Cardiac muscle cell (in vitro differentiated cells and primary cell): ENCODE results near the gene BHMT2. TPM values are rescaled to one million over a fixed set of nuclear protein-coding genes. Genes with fewer than 3 reads are reported as not detected.

Experiments used
- DNase-seq, 2 donors: peaks; one replicate each; pipeline versions ENCODE4 v3.0.0 to v3.0.0-alpha.2; 2010 to 2017; ENCODE audit warnings: low read depth in 1 of 2, low spot score in 1 of 2
- H3K27ac ChIP-seq: fragments of 200-600 bp; sonication (generic); 2 replicates; pipeline ENCODE4 v1.5.1; 2016
- H3K27me3 ChIP-seq: fragments of 200-600 bp; sonication (generic); 2 replicates; pipeline ENCODE4 v1.6.0; 2016; ENCODE audit warnings: control low read depth
- H3K36me3 ChIP-seq: fragments of 200-600 bp; sonication (generic); 2 replicates; pipeline ENCODE4 v1.5.1; 2016; ENCODE audit warnings: control low read depth
- H3K4me1 ChIP-seq: fragments of 200-600 bp; sonication (generic); 2 replicates; pipeline ENCODE4 v1.8.1; 2017; ENCODE audit warnings: low read depth, mild to moderate bottlenecking, mixed run types
- H3K4me3 ChIP-seq: fragments of 200-600 bp; sonication (generic); 2 replicates; pipeline ENCODE4 v1.5.1; 2016; ENCODE audit warnings: mild to moderate bottlenecking
- H3K9me3 ChIP-seq: fragments of 200-600 bp; sonication (generic); 2 replicates; pipeline ENCODE4 v1.5.1; 2017; ENCODE audit warnings: low read depth, mild to moderate bottlenecking, control low read depth
- CTCF ChIP-seq: IDR thresholded peaks from 2 replicates; pipeline ENCODE4 v1.5.1; 2012; ENCODE audit warnings: low read depth, mild to moderate bottlenecking, low read length
- polyA plus RNA-seq: library from polyadenylated mRNA; unstranded; fragments of >200 nt; fragmentation: Nextera tagmentation; extraction: Ambion mirVana; gene quantifications from 2 replicates; pipeline ENCODE4 v1.2.1, GENCODE V29; 2016
- total RNA-seq: library from RNA; depleted of rRNA; stranded (reverse); fragments of >200 nt; gene quantifications from 2 replicates; pipeline ENCODE4 v1.2.3, GENCODE V29; 2016

The BHMT2 gene
- total and polyA plus RNA-seq, 2 experiments from 2014 or later = not detected

GRCh38 chr5:79032782-79033181, 36.8 kb upstream of the BHMT2 start:
- TF ChIP-seq CTCF = no peak
- Histone ChIP-seq H3K27me3 (no peaks in the 10 kb centered on the region), H3K27ac (no peak overlapping the region), H3K4me3 (no peak overlapping the region), H3K36me3 (no peaks in the 10 kb centered on the region), H3K9me3 (no peaks in the 10 kb centered on the region), H3K4me1 (no peaks in the 10 kb centered on the region)
- DNase-seq = no peak

GRCh38 chr5:79035237-79035636, 34.3 kb upstream of the BHMT2 start:
- H3K36me3 ChIP-seq = no peaks in the 10 kb centered on the region
- no peak overlapping the region for H3K27ac ChIP-seq
- DNase-seq = no peak
- TF ChIP-seq CTCF = no peak
- no peaks in the 10 kb centered on the region for H3K9me3 ChIP-seq
- H3K4me1 ChIP-seq = no peaks in the 10 kb centered on the region
- no peaks in the 10 kb centered on the region for H3K27me3 ChIP-seq
- no peak overlapping the region for H3K4me3 ChIP-seq

DNA sequence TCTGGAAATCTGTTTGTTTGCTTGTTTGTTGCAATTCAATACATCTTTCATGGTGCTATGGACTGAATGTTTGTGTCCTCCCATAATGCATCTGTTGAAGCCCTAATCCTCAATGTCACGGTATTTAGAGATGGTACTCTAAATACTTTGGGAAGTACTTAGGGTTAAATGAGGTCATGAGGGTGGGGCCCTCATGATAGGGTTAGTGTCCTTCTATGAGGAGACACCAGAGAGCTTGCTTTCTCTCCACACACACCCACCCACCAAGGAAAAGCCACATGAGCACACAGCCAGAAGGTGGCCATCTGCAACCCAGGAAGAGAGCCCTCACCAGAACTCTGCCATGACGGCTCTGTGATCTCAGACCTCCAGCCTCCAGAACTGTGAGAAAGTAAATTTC, 32.8 kb upstream of the BHMT2 start:
- H3K4me1 ChIP-seq = no peaks in the 10 kb centered on the region
- no peaks in the 10 kb centered on the region for H3K9me3 ChIP-seq
- no peak for DNase-seq
- H3K36me3 ChIP-seq = no peaks in the 10 kb centered on the region
- H3K27me3 ChIP-seq = no peaks in the 10 kb centered on the region
- H3K4me3 ChIP-seq = no peak overlapping the region
- TF ChIP-seq CTCF = no peak
- no peak overlapping the region for H3K27ac ChIP-seq

DNA sequence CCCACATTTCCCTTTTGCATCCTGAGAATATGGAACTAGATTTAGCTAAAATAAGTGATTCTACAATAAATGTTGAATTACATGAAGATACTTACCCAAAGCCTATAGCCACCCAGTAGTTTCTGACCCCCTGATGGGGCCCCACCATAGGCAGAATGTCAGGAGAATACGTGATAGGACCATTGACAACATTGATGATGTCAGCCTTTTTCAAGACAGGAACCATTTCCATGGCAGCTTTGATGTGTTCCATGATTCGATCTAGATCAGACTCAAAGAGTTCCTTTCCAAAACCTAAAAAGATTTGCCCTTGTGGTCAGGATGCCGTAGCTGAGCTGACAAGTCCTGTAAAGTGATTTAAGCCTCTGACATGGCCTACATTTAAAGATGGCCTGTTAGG, 27.4 kb upstream of the BHMT2 start:
- DNase-seq = no peak
- Histone ChIP-seq H3K36me3 (no peaks in the 10 kb centered on the region), H3K27ac (no peak overlapping the region), H3K27me3 (no peaks in the 10 kb centered on the region), H3K9me3 (no peaks in the 10 kb centered on the region), H3K4me1 (no peaks in the 10 kb centered on the region), H3K4me3 (no peak overlapping the region)
- no peak for TF ChIP-seq CTCF

DNA sequence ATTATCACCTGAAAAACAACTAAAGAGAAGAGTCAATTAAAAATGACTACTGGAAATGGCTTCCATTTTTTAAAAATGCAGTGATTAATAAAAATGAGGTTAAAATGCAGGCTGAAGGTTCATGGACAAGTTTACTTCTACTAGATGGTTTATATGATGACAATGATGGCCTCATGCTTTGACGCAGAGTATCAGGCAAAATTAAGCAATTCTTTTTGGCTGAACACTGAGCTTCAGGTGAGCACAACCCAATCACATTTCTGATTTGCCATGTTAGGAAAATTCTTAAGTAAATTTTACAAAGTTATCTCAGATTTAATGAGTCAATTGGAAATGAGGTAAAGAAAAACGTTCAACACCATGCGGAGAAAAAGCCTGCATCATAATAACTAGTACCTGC, 22.4 kb upstream of the BHMT2 start:
- Histone ChIP-seq H3K4me1 (no peaks in the 10 kb centered on the region), H3K4me3 (no peak overlapping the region), H3K27me3 (no peaks in the 10 kb centered on the region), H3K36me3 (no peaks in the 10 kb centered on the region), H3K27ac (no peak overlapping the region), H3K9me3 (no peaks in the 10 kb centered on the region)
- DNase-seq = no peak
- TF ChIP-seq CTCF = no peak

DNA sequence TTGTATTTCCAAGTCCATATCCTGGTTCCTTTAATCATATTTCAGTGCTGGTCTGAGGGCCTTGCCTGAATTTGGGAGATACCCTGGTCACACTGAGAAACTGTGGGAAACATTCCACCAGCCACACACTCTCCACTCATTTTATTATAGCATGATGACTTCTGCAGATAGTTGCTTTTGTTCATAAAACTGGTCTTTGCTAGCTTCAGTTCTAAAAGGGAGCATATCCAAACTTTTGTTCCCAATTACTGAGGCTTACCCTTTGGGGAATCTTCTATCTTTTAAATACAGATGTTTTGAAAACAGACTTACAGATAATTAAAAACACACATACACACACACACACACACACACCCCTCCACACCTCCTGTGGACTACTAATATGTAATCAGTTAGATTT, 21.1 kb upstream of the BHMT2 start:
- no peaks in the 10 kb centered on the region for H3K4me1 ChIP-seq
- no peaks in the 10 kb centered on the region for H3K36me3 ChIP-seq
- DNase-seq = no peak
- TF ChIP-seq CTCF = no peak
- H3K9me3 ChIP-seq = no peaks in the 10 kb centered on the region
- H3K27me3 ChIP-seq = no peaks in the 10 kb centered on the region
- no peak overlapping the region for H3K4me3 ChIP-seq
- no peak overlapping the region for H3K27ac ChIP-seq
